ENCODE measurements around the gene TLX3.

- TF ChIP-seq CTCF (IDR thresholded peaks at IDR 0.05) (no peak), ZFX (IDR thresholded peaks at IDR 0.05; ENCODE audit: borderline replicate concordance) (no peak)
These were observed 47.7 kb upstream of the TLX3 start for GRCh38 chr5:171261361-171261760.

All from 22Rv1 (cell line).